NCI-H1436 (cell line): ENCODE measurements around the gene SYT2.
"Not testable (repeated sequence)": the region's sequence is repeated elsewhere in the genome, so short reads cannot be mapped to it uniquely, and the experiment has no call there.

Experiments used
- DNase-seq: peaks from one replicate; lab custom pipeline; 2025; lab: John Stamatoyannopoulos, UW

Gene SYT2

GRCh38 chr1:202623075-202623474 lies 87.2 kb downstream of the SYT2 start:
- no peak for DNase-seq

- no peak for DNase-seq
These were observed 87.9 kb downstream of the SYT2 start for GRCh38 chr1:202622388-202622787.

- no peak for DNase-seq
These were observed 88.8 kb downstream of the SYT2 start for GRCh38 chr1:202621446-202621845.

- not testable (repeated sequence) for DNase-seq
These were observed 90.2 kb downstream of the SYT2 start for GRCh38 chr1:202620036-202620435.

- no peak for DNase-seq
These were observed 90.7 kb downstream of the SYT2 start for GRCh38 chr1:202619505-202619904.

GRCh38 chr1:202619012-202619411 lies 91.2 kb downstream of the SYT2 start:
- DNase-seq = not testable (repeated sequence)

- DNase-seq = no peak
These were observed 93.8 kb downstream of the SYT2 start for GRCh38 chr1:202616355-202616915.

- no peak for DNase-seq
These were observed 94.5 kb downstream of the SYT2 start for GRCh38 chr1:202615501-202616354.

GRCh38 chr1:202615208-202615500 lies 95.1 kb downstream of the SYT2 start:
- not testable (repeated sequence) for DNase-seq

GRCh38 chr1:202614363-202615207 lies 95.7 kb downstream of the SYT2 start:
- DNase-seq = not testable (repeated sequence)

GRCh38 chr1:202613571-202613970 lies 96.7 kb downstream of the SYT2 start:
- DNase-seq = no peak

- DNase-seq = not testable (repeated sequence)
These were observed 98.2 kb downstream of the SYT2 start for GRCh38 chr1:202612036-202612435.

GRCh38 chr1:202605515-202605914 lies 104.7 kb downstream of the SYT2 start:
- DNase-seq = no peak

- no peak for DNase-seq
These were observed 106.8 kb downstream of the SYT2 start for GRCh38 chr1:202603435-202603834.

- no peak for DNase-seq
These were observed 109.7 kb downstream of the SYT2 start for GRCh38 chr1:202600432-202601041.

- DNase-seq = peak; percentile 46
These were observed 110.4 kb downstream of the SYT2 start for GRCh38 chr1:202599669-202600431.

GRCh38 chr1:202597090-202597761 lies 113.0 kb downstream of the SYT2 start:
- DNase-seq = no peak

- DNase-seq = no peak
These were observed 113.6 kb downstream of the SYT2 start for GRCh38 chr1:202596638-202597037.

- no peak for DNase-seq
These were observed 116.4 kb downstream of the SYT2 start for GRCh38 chr1:202593845-202594244.

- no peak for DNase-seq
These were observed 118.1 kb downstream of the SYT2 start for GRCh38 chr1:202592146-202592545.

GRCh38 chr1:202591515-202591914 lies 118.7 kb downstream of the SYT2 start:
- DNase-seq = no peak
